Activated T-helper 17 cell treated with anti-CD3 and anti-CD28 coated beads, Interleukin-2, amount 50 U/mL, for 72 hours (primary cell): ENCODE data around the gene YIPF3. TPM values are rescaled to one million over a fixed set of nuclear protein-coding genes. Genes with fewer than 3 reads are reported as not detected.
A peak's percentile ranks its signal among the peaks of the same experiment; 100 is the strongest.
"Not testable (repeated sequence)": the region's sequence is repeated elsewhere in the genome, so short reads cannot be mapped to it uniquely, and the experiment has no call there.

Experiments used
- ATAC-seq: fragments of 150-1000 bp; cut with Tn5 transposase; replicated peaks from 2 replicates; pipeline ENCODE4 v1.10.0; 2021; ENCODE audit warnings: mild to moderate bottlenecking, moderate library complexity
- H3K27ac Mint-ChIP-seq: one replicate; pipeline ENCODE4 v1.8.0; 2022; ENCODE audit warnings: mixed read lengths
- H3K27me3 Mint-ChIP-seq: one replicate; pipeline ENCODE4 v1.8.0; 2022; ENCODE audit warnings: mixed read lengths
- H3K36me3 Mint-ChIP-seq: one replicate; pipeline ENCODE4 v1.8.0; 2022; ENCODE audit warnings: low read depth, mild to moderate bottlenecking, mixed read lengths
- H3K4me1 Mint-ChIP-seq: one replicate; pipeline ENCODE4 v1.8.0; 2022; ENCODE audit warnings: mixed read lengths
- H3K4me3 Mint-ChIP-seq: one replicate; pipeline ENCODE4 v1.8.0; 2022; ENCODE audit warnings: mild to moderate bottlenecking, mixed read lengths
- H3K9me3 Mint-ChIP-seq: one replicate; pipeline ENCODE4 v1.8.0; 2022; ENCODE audit warnings: mixed read lengths
- total RNA-seq, 2 donors: library from RNA; stranded (reverse); gene quantifications; one replicate each; pipeline ENCODE4 v1.2.3, GENCODE V29; 2022

Gene YIPF3
- total RNA-seq, 2 donors from 2014 or later = 51.5 to 66.7 TPM

DNA sequence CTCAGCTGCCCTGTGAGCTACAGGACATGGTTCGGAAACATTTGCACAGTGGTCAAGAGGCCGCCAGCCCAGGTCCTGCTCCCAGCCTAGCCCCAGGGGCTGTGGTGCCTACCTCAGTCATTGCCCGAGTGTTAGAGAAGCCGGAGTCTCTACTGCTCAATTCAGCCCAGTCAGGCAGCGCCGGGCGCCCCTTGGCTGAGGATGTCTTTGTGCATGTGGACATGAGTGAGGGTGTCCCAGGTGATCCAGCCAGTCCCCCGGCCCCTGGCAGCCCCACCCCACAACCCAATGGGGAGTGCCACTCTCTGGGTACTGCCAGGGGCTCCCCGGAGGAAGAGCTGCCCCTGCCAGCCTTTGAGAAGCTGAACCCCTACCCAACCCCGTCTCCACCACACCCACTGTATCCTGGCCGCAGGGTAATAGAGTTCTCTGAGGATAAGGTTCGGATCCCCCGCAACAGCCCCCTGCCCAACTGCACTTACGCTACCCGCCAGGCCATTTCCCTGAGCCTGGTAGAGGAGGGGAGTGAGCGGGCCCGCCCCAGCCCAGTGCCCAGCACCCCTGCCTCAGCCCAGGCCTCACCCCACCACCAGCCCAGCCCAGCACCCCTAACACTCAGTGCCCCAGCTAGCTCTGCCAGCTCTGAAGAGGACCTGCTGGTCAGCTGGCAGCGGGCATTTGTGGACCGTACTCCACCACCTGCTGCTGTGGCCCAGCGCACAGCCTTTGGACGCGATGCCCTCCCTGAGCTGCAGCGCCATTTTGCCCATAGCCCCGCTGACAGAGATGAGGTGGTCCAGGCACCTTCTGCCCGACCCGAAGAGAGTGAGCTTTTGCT lies 11.8 kb downstream of the YIPF3 start:
- Mint-ChIP-seq H3K4me3 (no peak overlapping the region), H3K9me3 (no peaks in the 10 kb centered on the region), H3K36me3 (peaks cover 62% of the 10 kb centered on the region), H3K4me1 (peaks cover 6% of the 10 kb centered on the region), H3K27ac (no peak overlapping the region), H3K27me3 (peaks cover 12% of the 10 kb centered on the region)
- no peak for ATAC-seq

DNA sequence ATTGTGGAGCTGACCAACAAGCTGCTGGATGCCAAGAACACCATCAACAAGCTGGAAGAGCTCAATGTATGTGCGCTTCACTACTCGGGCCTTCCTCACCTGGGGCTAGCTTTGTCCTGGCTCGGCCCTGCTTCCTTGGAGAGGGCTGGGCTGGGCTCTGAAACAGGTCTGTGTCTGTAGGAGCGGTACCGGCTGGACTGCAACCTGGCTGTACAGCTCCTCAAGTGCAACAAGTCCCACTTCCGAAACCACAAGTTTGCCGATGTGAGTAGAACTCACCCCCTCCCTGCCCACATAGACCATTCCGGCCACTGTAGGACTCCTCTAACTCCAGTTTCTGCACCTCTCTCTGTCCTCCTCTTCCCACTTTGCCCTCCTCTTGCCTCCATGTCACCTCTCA lies 13.3 kb downstream of the YIPF3 start:
- Mint-ChIP-seq H3K36me3 (peaks cover 72% of the 10 kb centered on the region), H3K4me1 (no peaks in the 10 kb centered on the region), H3K27ac (peak overlapping the region; percentile 36), H3K27me3 (peaks cover 2% of the 10 kb centered on the region), H3K9me3 (no peaks in the 10 kb centered on the region), H3K4me3 (no peak overlapping the region)
- no peak for ATAC-seq

DNA sequence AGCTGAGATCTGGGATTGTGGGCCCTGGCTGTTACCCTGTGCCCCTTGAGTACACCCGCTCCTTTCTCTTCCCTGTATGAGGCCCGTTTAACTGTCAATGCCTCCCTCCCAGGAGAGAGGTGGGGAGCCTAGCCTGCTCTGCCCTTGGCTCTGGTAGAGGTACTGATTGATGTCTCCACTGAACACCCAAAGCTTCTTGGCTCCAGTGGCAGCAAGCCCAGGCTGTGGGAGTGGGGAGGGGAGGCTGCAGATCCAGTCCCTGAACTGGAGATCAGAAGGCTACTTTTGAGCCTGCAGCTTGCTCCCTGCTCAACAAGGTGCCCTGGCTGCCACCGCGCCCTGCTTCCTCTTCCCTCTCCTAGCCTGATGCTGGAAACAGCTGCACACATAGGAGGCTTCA lies 14.1 kb downstream of the YIPF3 start:
- H3K36me3 Mint-ChIP-seq = peaks cover 80% of the 10 kb centered on the region
- H3K4me3 Mint-ChIP-seq = no peak overlapping the region
- no peaks in the 10 kb centered on the region for H3K27me3 Mint-ChIP-seq
- no peak overlapping the region for H3K27ac Mint-ChIP-seq
- ATAC-seq = no peak
- no peaks in the 10 kb centered on the region for H3K9me3 Mint-ChIP-seq
- H3K4me1 Mint-ChIP-seq = no peaks in the 10 kb centered on the region

DNA sequence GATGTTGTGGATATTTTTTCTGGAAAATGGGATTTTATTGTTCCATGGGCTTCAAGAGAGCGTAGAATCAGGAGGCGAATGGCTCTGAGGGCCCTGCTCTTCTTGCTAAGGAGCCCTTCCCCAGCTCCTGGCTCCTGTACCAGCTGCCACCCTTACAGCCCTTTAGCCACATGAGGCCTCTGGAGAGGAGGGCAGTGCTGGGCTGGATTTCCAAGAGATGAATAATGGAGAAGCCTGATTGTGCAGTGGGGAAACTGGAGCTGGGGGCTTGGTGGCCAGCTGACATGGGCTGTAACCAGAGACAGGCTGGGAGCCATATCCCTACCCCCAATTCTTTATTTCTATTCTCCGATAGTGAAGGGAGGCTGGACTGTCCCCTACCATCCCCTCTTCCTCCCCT lies 15.8 kb downstream of the YIPF3 start:
- Mint-ChIP-seq H3K9me3 (no peaks in the 10 kb centered on the region), H3K27me3 (no peaks in the 10 kb centered on the region), H3K4me1 (no peaks in the 10 kb centered on the region), H3K4me3 (no peak overlapping the region), H3K27ac (peak overlapping the region; percentile 61), H3K36me3 (peaks cover 76% of the 10 kb centered on the region)
- ATAC-seq = no peak

DNA sequence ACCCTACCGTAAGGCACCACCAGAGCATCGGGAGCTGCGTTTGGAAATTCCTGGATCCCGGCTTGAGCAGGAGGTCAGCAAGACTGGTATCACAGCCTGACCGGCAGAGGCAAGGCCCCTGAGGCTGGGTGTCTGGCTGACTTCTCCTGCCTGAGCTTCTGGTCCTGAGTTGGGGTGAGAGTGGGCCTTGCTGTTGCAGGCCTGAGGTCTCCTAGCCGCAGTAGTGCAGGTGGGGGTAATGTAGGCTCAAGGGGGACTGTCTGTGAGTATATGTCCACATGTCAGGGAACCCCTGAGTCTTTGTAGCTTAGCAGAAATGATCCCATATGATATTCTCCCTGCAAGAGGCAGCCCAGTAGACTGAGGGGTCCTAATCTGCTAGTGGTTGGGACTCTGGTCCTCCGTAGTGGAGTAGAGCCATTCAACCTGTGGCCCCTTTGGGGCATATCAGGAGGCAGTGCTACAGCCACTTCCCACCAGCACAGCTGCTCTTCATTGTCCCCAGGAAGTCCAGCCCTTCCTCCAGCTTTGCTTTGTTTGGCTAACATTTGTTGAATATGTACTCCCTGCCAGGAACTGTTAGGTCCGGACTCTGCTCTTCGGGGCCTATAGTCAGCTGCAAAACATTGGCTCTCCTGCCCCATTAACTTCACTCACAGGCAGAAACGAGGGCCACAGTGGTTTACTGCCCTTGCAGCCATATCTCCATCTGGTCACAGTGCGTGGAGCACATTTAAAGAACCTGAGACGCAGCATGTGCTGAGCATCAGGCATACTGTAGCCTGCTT lies 17.5 kb downstream of the YIPF3 start:
- Mint-ChIP-seq H3K27me3 (no peaks in the 10 kb centered on the region), H3K4me3 (no peak overlapping the region), H3K9me3 (no peaks in the 10 kb centered on the region), H3K27ac (no peak overlapping the region), H3K4me1 (peaks cover 6% of the 10 kb centered on the region), H3K36me3 (peaks cover 63% of the 10 kb centered on the region)
- ATAC-seq = no peak

DNA sequence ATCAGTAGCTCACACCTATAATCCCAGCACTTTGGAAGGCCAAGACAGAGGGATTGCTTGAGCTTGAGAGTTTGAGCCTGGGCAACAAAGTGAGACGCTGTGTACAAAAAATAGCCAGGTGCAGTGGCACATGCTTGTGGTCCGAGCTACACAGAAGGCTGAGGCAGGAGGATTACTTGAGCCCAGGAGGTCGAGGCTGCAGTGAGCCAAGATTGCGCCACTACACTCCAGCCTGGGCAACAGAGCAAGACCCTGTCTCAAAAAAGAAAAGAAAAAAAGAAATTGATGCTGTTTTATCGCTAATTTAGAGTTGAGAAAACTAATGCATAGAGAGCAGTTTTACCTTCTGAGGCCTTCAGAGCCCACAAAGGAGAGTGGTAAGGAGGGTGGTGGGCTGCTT lies 18.4 kb downstream of the YIPF3 start:
- ATAC-seq, H3K27me3 Mint-ChIP-seq, H3K27ac Mint-ChIP-seq, H3K9me3 Mint-ChIP-seq, H3K4me3 Mint-ChIP-seq: not testable (repeated sequence)
- peaks cover 11% of the 10 kb centered on the region for H3K4me1 Mint-ChIP-seq
- H3K36me3 Mint-ChIP-seq = peaks cover 54% of the 10 kb centered on the region

DNA sequence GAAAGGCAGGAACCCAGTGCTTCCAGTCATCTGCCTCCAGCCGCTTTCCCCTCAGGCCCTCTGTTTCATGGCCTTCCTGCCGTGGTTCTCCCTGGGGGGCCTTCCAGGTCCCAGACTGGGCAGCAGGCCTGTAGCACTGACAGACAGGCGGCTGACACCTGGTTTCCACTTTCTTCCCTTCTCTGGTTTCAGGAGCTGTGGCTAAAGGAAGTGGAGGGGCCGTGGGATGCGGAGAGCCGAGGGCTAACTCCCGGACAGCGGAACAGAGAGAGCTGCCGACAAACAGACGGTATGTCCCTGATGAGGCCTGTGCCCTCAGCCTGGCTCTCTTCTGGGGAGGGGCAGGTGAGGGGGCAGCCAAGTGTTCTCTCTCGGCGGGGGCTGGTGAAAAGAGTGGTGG lies 19.0 kb downstream of the YIPF3 start:
- Mint-ChIP-seq H3K9me3 (no peaks in the 10 kb centered on the region), H3K36me3 (peaks cover 49% of the 10 kb centered on the region)

DNA sequence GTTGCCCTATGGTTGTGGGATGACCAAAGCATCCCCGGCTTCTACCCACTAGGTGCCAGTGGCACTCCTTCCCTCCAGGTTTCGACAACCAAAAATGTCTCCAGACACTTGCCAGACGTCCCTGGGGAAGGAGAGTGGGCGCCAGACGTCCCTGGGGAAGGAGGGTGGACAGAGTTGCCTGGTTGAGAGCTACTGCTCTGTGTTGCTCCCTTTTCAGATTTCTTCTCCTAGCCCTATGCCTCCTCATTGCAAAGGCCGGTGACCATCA lies 19.7 kb downstream of the YIPF3 start:
- no peak for ATAC-seq
- H3K4me3 Mint-ChIP-seq = no peak overlapping the region
- H3K27ac Mint-ChIP-seq = no peak overlapping the region
- H3K36me3 Mint-ChIP-seq = peaks cover 44% of the 10 kb centered on the region
- H3K27me3 Mint-ChIP-seq = no peaks in the 10 kb centered on the region
- H3K4me1 Mint-ChIP-seq = peaks cover 11% of the 10 kb centered on the region
- no peaks in the 10 kb centered on the region for H3K9me3 Mint-ChIP-seq

More for the DNA sequence above, 19.0 kb downstream of the YIPF3 start:
- Mint-ChIP-seq H3K4me3 (no peak overlapping the region), H3K27me3 (no peaks in the 10 kb centered on the region), H3K27ac (no peak overlapping the region), H3K4me1 (peaks cover 11% of the 10 kb centered on the region)
- no peak for ATAC-seq

DNA sequence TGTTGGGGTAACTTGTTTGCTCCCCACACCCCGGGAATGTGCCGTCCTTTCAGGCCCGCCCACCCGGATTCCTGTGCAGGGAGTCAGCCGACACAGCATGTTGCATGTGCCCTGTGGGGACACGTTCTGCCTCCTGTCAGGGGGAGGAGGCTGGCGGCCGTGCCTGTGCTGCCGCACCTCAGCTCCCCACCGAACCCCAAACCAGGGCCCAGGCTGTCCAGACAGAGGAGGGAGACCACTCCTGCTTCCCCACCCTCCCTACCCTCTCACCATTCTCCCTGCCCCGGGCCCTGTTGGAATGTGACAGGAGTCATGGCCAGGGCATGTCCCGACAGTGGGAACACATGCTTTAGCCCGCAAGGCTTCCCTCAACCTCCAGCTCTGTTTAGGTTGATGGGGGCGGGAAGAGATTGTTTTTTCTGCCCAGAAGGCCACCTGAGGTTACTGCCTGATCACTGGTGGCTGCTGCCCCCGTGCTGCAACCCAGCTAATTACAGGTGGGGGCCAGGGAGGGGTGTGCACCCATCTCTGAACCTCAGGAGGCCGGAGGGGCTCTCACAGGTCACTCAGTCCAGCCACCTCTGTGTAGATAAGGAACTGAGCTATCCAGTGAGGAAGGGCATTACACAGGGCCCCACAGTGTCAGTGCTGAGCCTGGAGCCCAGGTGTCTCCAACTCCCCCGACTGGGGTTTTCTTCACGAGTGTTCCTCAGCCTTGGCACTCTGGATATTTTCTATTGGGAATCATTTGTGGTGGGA lies 20.2 kb downstream of the YIPF3 start:
- no peak overlapping the region for H3K27ac Mint-ChIP-seq
- H3K9me3 Mint-ChIP-seq = no peaks in the 10 kb centered on the region
- no peaks in the 10 kb centered on the region for H3K27me3 Mint-ChIP-seq
- ATAC-seq = no peak
- H3K36me3 Mint-ChIP-seq = peaks cover 40% of the 10 kb centered on the region
- no peak overlapping the region for H3K4me3 Mint-ChIP-seq
- H3K4me1 Mint-ChIP-seq = peaks cover 11% of the 10 kb centered on the region

DNA sequence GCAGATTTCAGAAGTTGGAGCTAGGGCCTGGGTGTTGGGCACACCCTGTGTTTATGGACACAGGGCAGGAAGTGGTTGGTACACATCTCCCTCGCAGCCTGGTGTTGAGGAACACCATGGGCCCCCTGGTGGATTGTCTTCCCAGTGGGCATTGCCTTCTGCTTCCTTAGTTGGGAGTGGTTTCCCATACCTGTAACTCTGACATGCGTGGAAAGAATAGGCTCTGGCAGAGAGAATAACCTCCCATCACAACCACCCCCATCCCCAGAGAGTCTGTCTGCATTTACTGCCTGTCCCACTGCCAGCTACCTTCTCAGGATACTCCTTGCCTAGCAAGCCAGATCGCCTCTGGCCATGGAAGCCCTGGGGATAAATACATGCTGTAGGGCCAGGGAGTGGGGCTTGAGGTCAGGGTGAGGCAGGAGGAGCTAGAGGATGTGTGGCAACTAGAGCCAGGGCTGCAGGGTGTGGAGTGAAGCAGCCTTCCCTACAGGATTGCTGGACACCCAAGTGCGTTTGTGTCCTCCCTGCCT lies 21.3 kb downstream of the YIPF3 start:
- no peaks in the 10 kb centered on the region for H3K27me3 Mint-ChIP-seq
- H3K4me3 Mint-ChIP-seq = no peak overlapping the region
- H3K27ac Mint-ChIP-seq = peak overlapping the region; percentile 87
- H3K4me1 Mint-ChIP-seq = peaks cover 11% of the 10 kb centered on the region
- no peaks in the 10 kb centered on the region for H3K9me3 Mint-ChIP-seq
- H3K36me3 Mint-ChIP-seq = peaks cover 29% of the 10 kb centered on the region
- peak; percentile 23 for ATAC-seq

DNA sequence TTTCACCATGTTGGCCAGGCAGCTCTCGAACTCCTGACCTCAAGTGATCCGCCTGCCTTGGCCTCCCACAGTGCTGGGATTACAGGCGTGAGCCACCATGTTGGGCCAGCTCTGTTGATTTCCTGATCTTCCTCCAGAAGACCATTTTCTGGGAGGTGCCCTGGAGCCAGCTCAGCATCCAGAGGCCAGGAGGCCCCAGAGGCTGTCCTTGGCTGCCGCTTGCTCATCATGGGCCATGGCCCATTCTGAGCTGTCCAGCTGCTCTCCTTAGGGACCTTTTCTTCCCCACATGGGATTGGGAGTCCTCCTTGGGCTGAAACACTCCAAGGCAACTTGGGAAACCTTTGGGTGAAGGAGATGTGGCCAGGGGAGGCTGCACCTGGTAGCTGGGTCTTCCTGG lies 22.0 kb downstream of the YIPF3 start:
- ATAC-seq = no peak
- Mint-ChIP-seq H3K4me1 (peaks cover 16% of the 10 kb centered on the region), H3K27me3 (no peaks in the 10 kb centered on the region), H3K9me3 (no peaks in the 10 kb centered on the region), H3K4me3 (no peak overlapping the region), H3K27ac (peak overlapping the region; percentile 87), H3K36me3 (peaks cover 22% of the 10 kb centered on the region)

DNA sequence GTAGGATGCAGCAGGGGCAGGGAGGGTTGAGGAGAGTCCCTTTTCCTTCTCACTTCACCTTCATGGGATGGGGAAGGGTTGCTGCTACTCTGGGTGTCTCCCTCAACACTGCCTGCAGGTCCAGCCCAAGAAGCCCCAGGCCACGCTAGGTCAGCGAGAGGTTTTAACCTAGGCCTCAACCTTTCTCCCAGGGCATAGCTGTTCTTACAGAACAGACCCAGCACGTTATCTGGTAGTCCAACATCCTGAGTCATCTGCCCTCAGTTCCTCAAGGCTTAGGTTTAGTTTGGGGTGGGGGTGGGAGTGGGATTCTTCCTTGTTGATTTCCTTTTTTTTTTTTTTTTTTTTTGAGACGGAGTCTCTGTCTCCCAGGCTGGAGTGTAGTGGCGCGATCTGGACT lies 22.4 kb downstream of the YIPF3 start:
- peaks cover 18% of the 10 kb centered on the region for H3K36me3 Mint-ChIP-seq
- no peak for ATAC-seq
- H3K27me3 Mint-ChIP-seq = no peaks in the 10 kb centered on the region
- peaks cover 16% of the 10 kb centered on the region for H3K4me1 Mint-ChIP-seq
- H3K4me3 Mint-ChIP-seq = no peak overlapping the region
- H3K9me3 Mint-ChIP-seq = no peaks in the 10 kb centered on the region
- H3K27ac Mint-ChIP-seq = peak overlapping the region; percentile 23

DNA sequence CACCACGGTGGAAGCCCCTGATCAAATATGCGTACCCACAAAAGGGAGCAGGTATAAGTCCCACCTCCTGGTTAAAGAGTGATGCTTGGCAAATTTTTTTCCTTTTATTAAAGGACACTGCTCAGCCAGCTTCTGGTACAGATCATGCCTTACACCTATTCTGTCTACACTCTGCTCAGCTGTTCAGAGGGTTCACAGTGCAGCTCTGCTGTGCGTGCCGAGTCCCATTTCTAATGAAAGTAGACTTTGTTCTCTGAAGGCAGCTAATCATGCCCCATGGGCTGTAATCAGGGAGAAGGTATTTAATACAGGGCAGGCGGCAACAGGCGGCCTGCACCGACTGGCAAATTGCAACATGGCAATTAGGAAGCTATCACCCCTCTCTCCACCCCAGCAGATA lies 22.9 kb downstream of the YIPF3 start:
- no peak for ATAC-seq
- Mint-ChIP-seq H3K27me3 (no peaks in the 10 kb centered on the region), H3K4me3 (no peak overlapping the region), H3K27ac (peak overlapping the region; percentile 23), H3K36me3 (peaks cover 18% of the 10 kb centered on the region), H3K9me3 (no peaks in the 10 kb centered on the region), H3K4me1 (peaks cover 20% of the 10 kb centered on the region)

DNA sequence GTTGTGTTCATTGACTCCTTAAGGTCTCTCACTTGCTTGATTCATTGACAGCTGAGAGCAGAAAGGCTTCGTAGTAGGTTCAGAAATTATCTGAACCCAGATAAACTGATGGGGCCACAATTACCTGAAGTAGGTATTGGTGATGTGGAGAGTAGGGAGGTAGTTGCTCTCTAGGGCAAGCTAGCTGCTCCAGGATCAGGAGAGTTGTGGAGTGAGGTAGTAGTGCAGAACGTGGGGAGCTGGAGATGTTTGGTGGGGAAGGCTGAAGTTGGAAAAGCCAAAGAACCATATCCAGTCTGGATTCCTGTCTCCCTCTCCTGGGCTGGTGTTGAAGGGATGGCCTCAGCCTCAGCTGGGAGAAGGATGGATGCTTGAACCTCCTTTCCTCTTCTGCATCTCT lies 23.5 kb downstream of the YIPF3 start:
- Mint-ChIP-seq H3K4me1 (peaks cover 20% of the 10 kb centered on the region), H3K9me3 (no peaks in the 10 kb centered on the region), H3K4me3 (no peak overlapping the region), H3K27ac (no peak overlapping the region), H3K36me3 (peaks cover 15% of the 10 kb centered on the region), H3K27me3 (no peaks in the 10 kb centered on the region)
- ATAC-seq = no peak
